Measurements from ENCODE around the gene ANKS1B. TPM values are rescaled to one million over a fixed set of nuclear protein-coding genes. Genes with fewer than 3 reads are reported as not detected.
A peak's percentile ranks its signal among the peaks of the same experiment; 100 is the strongest.

ANKS1B gene
- total and polyA plus RNA-seq, 10 of the 15 experiments (the other 5 are each of a cell fraction or from before 2014, with no cell fraction given), result 0.16 to 1.3 (median 0.82) TPM; not detected in 7

DNA sequence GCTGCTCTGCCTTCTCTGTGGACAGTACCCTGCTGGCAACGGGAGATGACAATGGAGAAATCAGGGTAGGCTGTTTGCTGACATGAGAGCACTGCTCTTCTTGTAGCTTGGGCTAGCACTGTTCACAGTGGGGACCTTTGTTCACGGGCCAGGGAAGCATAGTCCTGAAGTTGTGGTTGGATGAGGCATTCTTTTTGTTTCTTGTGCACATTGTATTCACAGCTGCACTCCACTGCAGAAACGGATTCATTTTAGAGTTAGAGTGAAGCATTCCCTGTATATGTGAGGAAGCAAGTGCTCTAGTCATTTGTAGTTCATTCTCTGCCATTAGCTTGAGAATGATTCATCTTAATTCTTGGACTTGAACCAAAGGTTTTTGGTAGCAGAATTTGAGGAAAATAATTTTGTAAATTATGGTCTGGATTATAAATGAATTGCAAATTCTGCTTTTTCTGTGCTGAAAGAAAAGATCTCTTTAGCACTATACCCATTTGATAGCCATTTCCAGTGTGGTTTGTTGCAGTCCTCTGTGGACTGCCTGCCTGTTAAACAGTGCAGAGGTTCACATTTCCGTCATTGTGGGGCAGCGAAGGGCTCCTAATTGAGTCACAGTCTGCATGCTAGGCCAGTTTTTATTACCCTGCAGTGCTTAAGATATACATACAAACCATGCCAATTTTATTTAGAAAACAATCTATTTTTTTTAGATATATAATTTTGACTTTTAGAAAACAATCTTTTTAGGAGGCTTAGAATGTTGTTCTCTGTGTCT is 1259.1 kb downstream of the ANKS1B start (continued):
- TF ChIP-seq, protein P1, sequence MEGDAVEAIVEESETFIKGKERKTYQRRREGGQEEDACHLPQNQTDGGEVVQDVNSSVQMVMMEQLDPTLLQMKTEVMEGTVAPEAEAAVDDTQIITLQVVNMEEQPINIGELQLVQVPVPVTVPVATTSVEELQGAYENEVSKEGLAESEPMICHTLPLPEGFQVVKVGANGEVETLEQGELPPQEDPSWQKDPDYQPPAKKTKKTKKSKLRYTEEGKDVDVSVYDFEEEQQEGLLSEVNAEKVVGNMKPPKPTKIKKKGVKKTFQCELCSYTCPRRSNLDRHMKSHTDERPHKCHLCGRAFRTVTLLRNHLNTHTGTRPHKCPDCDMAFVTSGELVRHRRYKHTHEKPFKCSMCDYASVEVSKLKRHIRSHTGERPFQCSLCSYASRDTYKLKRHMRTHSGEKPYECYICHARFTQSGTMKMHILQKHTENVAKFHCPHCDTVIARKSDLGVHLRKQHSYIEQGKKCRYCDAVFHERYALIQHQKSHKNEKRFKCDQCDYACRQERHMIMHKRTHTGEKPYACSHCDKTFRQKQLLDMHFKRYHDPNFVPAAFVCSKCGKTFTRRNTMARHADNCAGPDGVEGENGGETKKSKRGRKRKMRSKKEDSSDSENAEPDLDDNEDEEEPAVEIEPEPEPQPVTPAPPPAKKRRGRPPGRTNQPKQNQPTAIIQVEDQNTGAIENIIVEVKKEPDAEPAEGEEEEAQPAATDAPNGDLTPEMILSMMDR (IDR thresholded peaks at IDR 0.05 in 2 of 3, conservative IDR thresholded peaks at IDR 0.05 in 1 of 3; ENCODE audit: control insufficient read depth in 2 of 3, extremely low read depth in 1 of 3, insufficient read depth in 1 of 3, low read depth in 3 of 3, low read length in 3 of 3), result peak; percentile 46 to 48 (median 47); a peak in 5 of 6 replicates
- TF ChIP-seq TBL1XR1 (IDR thresholded peaks at IDR 0.05; ENCODE audit: low read depth, low read length), result no peak

DNA sequence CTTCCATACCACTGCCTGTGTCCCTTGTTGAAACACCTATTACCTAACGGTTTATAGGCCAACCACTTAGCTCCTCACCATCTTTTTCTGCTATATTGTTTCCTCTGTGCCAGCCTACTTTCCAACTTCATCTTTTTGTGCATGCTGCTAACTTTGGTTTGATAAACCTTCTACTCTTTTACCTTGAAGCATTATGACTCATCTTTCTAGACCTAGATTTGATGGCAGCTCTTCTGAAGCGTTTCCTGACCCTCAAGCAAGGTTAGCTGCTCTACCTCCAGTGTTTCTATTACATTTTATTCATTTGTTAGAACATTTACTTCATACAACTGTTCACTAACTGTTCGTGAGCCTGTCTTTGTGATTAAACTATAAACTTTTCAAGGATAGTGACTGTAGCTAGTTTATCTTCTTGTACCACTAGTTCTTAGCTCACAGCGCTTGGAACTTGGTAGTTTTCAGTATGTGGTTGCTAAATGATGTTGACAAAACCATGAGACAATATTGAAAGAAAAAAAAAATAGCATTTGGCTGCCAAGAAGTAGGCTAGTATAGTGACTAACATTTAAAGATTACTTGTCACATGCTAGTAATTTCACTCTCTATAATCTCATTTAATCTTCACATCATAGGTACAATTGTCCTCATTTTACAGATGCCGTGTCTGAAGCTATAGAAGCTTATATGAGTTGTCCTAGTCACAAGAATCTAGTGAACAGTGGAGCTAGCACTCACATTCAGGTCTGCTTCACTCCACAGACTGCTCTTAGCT is 1260.2 kb downstream of the ANKS1B start:
- RAD21 ChIA-PET (ENCODE audit: unreplicated experiment), result interaction anchor here (1.1 to 2.0 kb wide), 4 partner anchors 16 to 273 kb away, joined by 3 to 17 read pairs (median 4); no protein-coding TSS in a partner anchor
- no TSS peak for BruUV-seq (replicated peaks)
- intact Hi-C loops (cut with micrococcal nuclease; ENCODE audit: unreplicated experiment), result no loop called here
- POLR2A ChIA-PET, result no interaction called here
- no peaks in the 10 kb centered on the region for H3K79me2 ChIP-seq (ENCODE audit: control insufficient read depth, insufficient read depth, low read length)
- ATAC-seq (no peak), FAIRE-seq (no peak), DNase-seq (ENCODE audit: low read depth, low spot score) (no peak)
- peaks cover 4% of the 10 kb centered on the region for H3K4me1 ChIP-seq (ENCODE audit: control insufficient read depth, insufficient read depth, low read length)
- H3K4me3 ChIP-seq, result no peak overlapping the region
- H3K4me2 ChIP-seq (ENCODE audit: control insufficient read depth, insufficient read depth), result no peak overlapping the region
- H2AFZ ChIP-seq (ENCODE audit: control insufficient read depth, low read depth, low read length), result no peak overlapping the region
- CTCF ChIA-PET, result interaction anchor here (0.7 to 2.4 kb wide), 16 partner anchors 10 to 274 kb away, joined by 3 to 37 read pairs (median 4); no protein-coding TSS in a partner anchor
- WGBS (ENCODE audit: insufficient coverage, insufficient replicate concordance, low lambda C conversion rate, missing lambda C conversion rate), result 41% methylated on average over 5 of the region's 5 CpGs
- no peaks in the 10 kb centered on the region for H3K9me3 ChIP-seq (replicated peaks; ENCODE audit: control insufficient read depth, insufficient read depth, low read length)
- H4K20me1 ChIP-seq (ENCODE audit: control insufficient read depth, insufficient read depth), result no peaks in the 10 kb centered on the region
- H3K36me3 ChIP-seq (ENCODE audit: control insufficient read depth in 2 of 2, insufficient read depth in 2 of 2, low read length in 1 of 2), result peaks cover 4 to 24% of the 10 kb centered on the region in 2 experiments; a peak in 3 of 4 replicates
- H3K9ac ChIP-seq (ENCODE audit: control insufficient read depth, insufficient read depth, low read length), result no peak overlapping the region
- no peaks in the 10 kb centered on the region for H3K27me3 ChIP-seq (replicated peaks in 1 of 2; ENCODE audit: control insufficient read depth in 2 of 2, insufficient read depth in 2 of 2, low read length in 1 of 2)
- no peak overlapping the region for H3K27ac ChIP-seq (ENCODE audit: control insufficient read depth, insufficient read depth)
- SMC1A ChIA-PET (ENCODE audit: uncharacterized antibody, unreplicated experiment), result interaction anchor here (0.9 to 7.5 kb wide), 12 partner anchors 12 to 273 kb away, joined by 3 to 48 read pairs (median 4); no protein-coding TSS in a partner anchor
- in situ Hi-C loops (cut with MboI), result no loop called here
- TF ChIP-seq, protein P2, sequence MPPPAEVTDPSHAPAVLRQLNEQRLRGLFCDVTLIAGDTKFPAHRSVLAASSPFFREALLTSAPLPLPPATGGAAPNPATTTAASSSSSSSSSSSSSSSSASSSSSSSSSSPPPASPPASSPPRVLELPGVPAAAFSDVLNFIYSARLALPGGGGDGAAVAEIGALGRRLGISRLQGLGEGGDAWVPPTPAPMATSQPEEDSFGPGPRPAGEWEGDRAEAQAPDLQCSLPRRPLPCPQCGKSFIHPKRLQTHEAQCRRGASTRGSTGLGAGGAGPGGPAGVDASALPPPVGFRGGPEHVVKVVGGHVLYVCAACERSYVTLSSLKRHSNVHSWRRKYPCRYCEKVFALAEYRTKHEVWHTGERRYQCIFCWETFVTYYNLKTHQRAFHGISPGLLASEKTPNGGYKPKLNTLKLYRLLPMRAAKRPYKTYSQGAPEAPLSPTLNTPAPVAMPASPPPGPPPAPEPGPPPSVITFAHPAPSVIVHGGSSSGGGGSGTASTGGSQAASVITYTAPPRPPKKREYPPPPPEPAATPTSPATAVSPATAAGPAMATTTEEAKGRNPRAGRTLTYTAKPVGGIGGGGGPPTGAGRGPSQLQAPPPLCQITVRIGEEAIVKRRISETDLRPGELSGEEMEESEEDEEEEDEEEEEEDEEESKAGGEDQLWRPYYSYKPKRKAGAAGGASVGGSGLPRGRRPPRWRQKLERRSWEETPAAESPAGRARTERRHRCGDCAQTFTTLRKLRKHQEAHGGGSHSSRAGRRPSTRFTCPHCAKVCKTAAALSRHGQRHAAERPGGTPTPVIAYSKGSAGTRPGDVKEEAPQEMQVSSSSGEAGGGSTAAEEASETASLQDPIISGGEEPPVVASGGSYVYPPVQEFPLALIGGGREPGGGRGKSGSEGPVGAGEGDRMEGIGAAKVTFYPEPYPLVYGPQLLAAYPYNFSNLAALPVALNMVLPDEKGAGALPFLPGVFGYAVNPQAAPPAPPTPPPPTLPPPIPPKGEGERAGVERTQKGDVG (CRISPR knock-in tag; IDR thresholded peaks at IDR 0.05), result no peak
- no peak for TF ChIP-seq CHD2 (IDR thresholded peaks at IDR 0.05; ENCODE audit: borderline replicate concordance, low read depth, low read length)
- no peak for TF ChIP-seq BRCA1 (IDR thresholded peaks at IDR 0.05; ENCODE audit: low read depth, low read length)
- TF ChIP-seq, protein P3, sequence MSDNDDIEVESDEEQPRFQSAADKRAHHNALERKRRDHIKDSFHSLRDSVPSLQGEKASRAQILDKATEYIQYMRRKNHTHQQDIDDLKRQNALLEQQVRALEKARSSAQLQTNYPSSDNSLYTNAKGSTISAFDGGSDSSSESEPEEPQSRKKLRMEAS (IDR thresholded peaks at IDR 0.05; ENCODE audit: low read depth, low read length), result no peak
- no peak for TF ChIP-seq TCF3 (IDR thresholded peaks at IDR 0.05; ENCODE audit: borderline replicate concordance, insufficient read depth, low read depth, low read length)
- no peak for TF ChIP-seq PAX8 (IDR thresholded peaks at IDR 0.05)
- TF ChIP-seq, protein P4, sequence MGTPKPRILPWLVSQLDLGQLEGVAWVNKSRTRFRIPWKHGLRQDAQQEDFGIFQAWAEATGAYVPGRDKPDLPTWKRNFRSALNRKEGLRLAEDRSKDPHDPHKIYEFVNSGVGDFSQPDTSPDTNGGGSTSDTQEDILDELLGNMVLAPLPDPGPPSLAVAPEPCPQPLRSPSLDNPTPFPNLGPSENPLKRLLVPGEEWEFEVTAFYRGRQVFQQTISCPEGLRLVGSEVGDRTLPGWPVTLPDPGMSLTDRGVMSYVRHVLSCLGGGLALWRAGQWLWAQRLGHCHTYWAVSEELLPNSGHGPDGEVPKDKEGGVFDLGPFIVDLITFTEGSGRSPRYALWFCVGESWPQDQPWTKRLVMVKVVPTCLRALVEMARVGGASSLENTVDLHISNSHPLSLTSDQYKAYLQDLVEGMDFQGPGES (IDR thresholded peaks at IDR 0.05), result no peak
- no peak for TF ChIP-seq CREB1 (IDR thresholded peaks at IDR 0.05; ENCODE audit: low read depth)
- TF ChIP-seq NBN (IDR thresholded peaks at IDR 0.05), result no peak
- no peak for TF ChIP-seq ASH2L (IDR thresholded peaks at IDR 0.05; ENCODE audit: borderline replicate concordance, low read depth)
- no peak for TF ChIP-seq IKZF2 (IDR thresholded peaks at IDR 0.05)
- TF ChIP-seq NFXL1 (IDR thresholded peaks at IDR 0.05; ENCODE audit: borderline replicate concordance), result no peak
